ENCODE results near the gene HSPBP1.
A peak's percentile ranks its signal among the peaks of the same experiment; 100 is the strongest.

The HSPBP1 gene

DNA sequence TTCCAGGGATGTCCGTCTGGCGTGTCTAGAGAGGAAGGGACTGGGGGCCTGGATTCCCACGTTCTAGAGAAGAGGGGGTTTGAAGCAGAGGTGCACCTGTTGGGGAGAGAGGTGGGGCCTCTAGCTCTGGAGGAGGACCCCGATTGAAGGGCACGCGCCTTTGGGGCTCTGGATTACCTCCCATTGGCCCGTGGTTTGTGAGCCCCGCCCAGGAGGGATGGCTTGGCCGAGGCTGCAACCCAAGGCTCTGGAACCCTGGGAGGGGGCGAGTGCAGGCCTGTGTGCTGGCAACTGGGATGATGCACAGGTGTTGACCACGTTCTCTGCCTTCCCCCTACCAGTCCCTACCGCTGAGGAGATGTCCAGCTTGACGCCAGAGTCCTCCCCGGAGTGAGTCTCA is 25.1 kb upstream of the HSPBP1 start:
- DNase-seq, result no peak

DNA sequence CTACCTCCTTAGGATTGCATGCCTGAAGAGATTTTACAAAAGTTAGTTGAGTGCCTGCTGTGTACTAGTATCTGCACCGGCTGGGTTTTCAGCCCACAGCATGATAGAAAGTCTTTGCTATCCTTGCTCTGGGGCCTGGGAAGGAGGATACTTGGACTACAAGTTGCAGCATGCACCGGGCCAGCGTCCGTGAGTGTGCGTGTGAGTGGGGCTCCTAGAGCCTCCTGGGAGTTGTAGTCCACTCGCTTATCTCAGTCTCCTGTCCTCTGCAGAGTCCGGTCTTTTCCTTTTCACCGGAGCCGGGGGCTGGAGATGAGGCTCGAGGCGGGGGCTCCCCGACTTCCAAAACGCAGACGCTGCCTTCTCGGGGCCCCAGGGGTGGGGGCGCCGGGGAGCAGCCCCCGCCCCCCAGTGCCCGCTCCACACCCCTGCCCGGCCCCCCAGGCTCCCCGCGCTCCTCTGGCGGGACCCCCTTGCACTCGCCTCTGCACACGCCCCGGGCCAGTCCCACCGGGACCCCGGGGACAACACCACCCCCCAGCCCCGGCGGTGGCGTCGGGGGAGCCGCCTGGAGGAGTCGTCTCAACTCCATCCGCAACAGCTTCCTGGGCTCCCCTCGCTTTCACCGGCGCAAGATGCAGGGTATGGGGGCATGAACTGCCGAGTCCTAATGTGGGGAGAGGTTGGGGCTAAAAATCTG is 24.5 kb upstream of the HSPBP1 start:
- DNase-seq, result peak; percentile 63

DNA sequence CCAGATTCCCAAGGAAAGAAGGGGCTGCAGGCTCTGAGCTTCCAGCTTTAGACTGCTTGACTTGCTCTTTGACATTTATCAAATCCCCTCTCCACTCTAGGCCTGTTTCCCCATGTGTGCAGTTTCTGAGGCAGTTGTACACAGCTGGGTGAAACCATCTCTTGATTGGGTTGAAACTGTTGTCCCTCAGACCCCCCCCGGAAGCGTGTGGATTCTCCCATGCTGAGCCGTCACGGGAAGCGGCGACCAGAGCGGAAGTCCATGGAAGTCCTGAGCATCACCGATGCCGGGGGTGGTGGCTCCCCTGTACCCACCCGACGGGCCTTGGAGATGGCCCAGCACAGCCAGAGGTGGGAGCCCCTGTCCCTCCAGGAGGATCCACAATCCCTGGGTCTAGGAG is 23.6 kb upstream of the HSPBP1 start:
- no peak for DNase-seq

DNA sequence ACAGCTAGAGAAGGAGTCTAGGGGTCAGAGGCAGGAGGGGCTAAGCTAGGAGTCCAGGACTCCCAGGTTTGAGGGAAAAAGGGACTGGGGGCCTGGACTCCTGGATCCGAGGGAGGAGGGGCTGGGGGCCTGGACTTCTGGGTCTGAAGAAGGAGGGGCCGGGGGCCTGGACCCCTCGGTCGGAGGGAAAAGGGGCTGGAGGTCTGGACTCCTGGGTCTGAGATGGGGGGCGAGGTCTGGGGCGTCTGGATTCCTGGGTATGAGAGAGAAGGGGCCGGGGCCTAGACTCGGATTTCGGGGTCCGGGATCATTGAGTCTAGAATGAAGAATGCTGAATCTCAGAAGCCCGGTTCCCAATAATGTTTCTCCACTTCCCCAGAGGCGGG is 22.4 kb upstream of the HSPBP1 start:
- DNase-seq, result no peak

DNA sequence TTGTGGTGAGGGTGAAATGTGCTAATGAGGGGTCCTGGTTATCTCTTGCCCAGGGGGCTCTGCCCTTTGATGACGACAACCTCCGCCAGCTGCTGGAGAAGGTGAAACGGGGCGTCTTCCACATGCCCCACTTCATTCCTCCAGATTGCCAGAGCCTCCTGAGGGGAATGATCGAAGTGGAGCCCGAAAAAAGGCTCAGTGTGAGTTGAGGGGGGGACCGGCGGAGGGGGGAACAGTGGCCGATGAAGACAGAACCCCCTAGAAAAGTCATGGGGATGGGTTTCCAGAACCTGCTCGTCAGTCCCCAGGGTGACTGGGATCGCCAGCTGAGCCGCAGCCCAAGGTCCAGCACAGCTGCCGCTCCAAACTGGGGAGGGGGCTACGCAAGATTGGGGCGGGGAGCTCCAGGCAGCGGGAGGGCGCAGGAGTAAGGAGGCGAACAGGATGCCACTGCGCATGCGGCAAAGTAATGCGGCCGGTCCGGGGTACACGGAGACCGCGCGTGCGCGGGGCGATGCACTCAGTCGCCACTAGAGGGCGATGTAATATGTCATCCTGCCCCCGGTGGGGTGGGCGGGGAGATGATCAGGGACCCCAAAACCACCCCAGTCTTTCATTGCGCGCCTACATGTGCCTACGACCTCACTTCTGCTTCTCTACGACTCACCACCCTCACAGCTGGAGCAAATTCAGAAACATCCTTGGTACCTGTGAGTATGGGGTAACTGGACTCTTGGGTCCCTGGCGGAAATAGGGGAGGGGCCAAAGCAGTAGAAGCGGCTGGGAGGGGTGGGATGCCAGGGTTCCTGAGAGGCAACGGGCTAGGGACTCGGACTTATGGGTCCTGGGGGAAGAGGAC is 21.8 kb upstream of the HSPBP1 start:
- peak; percentile 99 for DNase-seq

DNA sequence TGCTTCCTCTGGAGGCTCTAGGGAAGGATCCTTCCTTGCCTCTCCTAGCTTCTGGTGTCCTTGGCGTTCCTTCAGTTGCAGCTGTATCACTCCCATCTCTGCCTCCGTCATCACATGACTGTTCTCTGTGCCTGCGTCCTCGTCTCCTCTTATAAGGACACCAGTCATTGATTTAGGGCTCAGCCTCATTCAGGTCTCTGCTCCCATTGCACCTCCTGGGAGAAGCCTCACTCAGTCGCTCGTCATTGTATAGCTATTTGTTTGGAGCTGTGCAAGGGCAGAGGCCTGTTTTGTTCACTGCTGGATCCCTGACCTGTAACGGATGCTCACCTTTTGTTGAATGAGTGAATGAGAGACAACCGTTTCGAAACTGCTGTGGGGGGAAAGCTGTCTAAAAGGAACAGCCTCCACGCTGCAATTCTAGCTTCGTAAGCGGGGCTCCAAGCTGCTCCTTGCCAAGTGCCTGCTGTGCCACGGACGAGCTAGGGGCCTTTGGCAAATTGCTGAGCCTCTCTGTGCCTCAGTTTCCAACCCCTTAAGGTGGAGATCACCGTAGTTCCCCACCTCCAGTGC is 21.1 kb upstream of the HSPBP1 start:
- no peak for DNase-seq

DNA sequence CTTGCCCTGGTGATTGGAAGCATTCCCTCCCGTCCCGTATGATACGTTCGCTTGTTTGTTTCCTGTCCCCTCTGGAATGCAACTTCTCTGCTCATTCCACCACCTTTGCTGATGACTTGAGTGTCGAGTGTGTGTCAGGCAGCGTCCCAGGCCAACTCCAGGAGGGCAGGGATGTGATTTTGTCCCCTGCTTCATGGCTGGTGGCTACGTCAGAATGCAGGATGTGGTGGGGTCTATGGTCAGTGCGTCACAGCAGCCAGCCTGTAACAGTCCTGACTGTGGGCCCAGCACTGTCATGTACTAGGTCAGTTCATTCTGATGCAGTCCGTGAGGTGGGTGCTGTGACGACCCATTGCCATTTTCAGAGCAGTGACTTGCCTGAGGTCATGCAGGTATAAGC is 20.1 kb upstream of the HSPBP1 start:
- no peak for DNase-seq

DNA sequence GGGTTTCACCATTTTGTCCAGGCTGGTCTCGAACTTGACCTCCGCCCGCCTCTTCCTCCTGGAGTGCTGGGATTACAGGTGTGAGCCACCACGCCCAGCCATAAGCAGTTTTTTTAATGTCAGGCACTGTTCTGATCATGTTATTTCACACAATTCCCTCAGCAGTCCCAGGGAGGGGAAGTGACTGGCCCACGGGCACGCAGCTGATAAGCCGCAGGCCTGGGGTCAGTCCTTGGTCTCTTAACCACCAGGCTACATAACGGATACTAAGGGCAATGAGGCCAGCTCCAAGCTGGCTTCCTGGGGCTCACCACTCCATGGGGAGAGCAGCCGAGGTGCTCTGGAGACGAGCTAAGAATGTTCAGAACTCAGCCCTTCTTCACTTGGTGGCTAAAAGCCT is 17.4 kb upstream of the HSPBP1 start:
- DNase-seq, result no peak

DNA sequence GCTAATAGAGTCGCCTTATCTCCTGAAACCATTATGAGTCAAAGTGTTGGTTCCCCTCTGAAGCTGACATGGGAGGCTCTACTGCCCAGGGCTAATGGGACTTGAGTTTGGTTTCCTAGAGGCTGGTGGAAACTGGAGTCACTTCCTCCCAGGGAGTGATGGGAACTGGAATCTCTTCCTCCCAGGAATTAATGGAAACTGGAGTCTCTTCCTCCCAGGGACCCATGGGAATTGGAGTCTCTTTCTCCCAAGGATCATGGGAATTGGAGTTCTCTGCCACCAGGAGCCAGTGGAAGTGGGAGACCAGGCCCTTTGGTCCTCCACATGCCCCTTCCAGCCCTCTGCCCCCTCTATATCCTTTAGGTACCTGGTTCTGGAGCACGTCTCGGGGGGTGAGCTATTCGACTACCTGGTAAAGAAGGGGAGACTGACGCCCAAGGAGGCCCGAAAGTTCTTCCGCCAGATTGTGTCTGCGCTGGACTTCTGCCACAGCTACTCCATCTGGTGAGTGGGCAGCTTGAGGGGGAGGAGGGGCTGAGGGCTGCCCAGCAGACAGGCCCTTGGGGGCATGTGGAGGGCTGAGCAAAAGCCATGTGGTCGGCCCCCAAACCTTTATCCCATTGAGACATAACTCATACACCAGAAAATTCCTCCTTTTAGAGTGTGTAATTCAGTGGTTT is 9.3 kb upstream of the HSPBP1 start:
- DNase-seq, result no peak

DNA sequence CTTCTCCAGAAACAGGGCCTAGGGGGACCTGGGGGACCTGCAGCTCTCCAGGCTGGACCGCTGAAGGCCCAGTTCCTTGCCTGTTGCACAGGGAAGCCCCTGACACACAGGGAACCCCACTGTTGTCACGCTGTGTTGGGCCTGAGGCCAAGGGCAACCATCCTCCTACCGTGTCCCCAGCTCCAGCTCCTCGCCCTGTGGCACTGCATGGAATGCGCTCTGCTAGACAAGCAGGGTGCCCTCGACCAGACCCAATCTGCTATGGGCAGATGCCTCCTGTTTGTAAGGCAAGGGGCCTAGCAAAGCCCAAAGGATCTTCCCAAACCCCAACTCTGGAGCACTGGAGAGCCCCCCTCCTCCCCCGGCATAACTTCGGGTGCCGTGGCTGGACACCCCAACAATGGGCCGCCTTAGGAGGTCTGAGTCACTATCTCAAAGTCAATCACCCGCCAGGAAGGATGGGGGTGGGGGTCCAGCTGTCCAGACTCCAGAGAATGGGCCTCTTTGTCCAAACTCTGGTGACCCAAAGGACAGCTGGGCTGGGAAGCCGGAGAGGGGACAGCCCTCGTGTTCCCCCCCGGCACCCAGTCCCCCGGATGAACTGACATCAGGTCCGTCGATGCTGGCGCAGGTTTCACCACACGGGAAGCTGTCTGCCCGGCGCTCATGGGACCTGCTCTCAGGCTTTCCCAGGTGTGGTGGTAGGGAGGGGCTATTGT is 7.6 kb upstream of the HSPBP1 start:
- no peak for DNase-seq

DNA sequence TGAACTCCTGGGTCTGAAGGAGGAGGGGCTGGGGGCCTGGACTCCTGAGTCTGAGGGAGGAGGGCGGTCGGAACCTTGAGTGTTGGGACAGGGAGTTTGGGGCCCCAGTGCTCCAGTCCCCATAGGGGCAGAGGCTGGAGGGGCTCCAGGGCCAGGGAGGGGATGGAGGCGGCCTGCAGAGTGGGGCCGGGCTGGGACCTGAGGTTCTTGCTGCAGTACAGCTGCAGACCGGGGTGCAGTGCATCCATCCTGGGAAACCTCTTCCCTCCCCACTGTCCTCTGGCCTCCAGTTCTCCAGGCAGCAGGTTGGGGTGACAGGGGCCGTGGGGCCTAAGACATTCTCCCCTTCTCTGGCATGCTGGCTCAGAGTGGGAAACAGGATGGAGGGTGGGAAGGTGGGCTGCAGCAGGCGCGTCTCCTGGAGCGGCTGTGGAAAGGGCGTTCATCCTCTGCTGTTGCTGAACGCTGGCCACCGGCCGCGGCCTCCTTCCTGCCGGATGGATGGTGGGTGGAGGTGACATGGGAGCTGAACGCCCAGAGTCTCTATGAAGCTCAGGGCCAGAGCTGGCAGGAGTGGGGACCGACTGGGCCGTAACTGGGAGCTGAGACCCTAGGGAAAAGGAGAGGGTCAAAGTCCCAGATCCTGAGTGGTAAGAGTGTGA is 5.5 kb upstream of the HSPBP1 start:
- DNase-seq, result no peak

DNA sequence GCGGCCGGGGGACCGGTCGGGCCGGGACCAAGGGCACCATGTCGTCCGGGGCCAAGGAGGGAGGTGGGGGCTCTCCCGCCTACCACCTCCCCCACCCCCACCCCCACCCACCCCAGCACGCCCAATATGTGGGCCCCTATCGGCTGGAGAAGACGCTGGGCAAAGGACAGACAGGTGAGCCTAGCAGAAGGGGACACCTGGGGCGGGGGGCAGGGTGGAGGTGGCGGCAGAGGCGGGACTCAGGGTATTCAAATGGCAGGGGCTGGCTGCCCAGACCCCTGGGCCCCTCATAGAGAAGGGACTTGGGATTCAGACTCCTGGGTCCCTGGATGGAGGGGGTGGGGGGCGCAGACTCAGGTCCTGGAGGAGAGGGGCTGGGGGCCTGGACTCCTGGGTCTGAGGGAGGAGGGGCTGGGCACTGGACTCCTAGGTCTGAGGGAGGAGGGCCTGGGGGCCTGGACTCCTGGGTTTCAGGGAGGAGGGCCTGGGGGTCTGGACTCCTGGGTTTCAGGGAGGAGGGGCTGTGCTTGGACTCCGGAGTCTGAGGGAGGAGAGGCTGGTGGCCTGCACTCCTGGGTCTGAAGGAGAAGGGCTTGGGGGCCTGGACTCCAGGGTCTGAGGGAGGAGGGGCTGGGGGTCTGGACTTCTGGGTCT is 4.6 kb upstream of the HSPBP1 start:
- DNase-seq, result no peak

DNA sequence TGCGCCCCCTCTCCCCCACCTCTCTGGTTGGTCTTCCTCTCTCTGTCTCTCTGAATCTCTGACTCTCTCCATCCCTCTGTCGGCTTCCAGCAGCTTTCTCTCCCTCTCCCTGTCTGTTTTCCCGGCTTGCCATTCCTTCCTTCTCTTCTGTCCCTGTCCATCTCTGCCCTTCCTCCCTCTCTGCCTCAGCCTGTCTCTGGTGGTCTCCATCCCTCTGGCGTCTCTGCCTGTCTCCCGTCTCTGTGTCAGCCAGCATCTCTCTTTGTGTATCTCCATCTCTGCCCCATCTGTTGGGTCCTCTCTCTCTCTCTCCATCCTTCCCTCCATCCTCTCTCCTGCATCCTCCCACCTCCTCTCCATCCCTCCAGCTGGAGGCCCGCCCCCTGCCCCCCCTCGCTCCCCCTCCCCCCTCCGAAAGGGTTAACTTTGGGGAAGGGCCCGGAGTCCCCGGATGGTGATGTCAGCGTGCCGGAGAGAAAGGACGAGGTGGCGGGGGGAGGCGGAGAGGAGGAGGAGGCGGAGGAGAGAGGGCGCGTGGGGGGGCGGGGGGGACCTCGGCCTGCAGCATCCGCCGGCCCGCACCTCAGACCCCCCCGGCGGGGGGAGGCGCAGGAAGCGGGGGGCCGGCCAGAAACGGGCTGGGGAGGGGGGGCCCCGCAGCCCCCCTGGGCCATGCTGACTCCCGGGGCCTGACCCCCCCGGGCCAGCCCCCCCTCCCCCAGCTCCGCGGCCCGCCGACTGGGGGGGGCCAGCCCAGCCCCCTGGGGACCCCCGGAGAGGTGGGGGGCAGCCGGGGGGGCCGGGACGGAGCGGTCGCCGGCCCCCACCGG is 3.9 kb upstream of the HSPBP1 start, which contains the start of gene BRSK1:
BRSK1 (plus strand) TSS at position 450 of the 830 bp plus-strand sequence. CDS start 446 bp downstream, outside the sequence.
- peak; percentile 58 for DNase-seq

DNA sequence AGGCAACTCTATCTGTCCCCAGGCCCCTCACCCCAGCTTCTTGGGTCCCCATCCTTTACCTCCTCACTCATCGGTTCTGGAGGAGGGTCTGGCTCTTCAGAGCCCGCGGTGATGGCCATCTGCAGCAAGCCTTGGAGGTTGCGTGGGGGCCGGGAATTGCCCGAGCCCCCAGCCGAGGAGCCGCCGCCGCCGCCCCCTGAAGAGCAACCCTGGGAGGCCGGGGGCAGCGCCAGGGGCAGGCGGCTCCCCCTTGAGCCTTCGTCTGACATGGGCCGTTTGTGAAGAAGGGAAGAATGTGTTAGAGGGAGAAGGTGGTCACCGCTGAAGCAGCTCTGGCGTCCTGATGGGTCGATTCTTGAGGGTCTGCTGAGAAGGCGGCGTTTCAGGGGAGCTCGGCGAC is 570 bp downstream of the HSPBP1 start:
- no peak for DNase-seq

DNA sequence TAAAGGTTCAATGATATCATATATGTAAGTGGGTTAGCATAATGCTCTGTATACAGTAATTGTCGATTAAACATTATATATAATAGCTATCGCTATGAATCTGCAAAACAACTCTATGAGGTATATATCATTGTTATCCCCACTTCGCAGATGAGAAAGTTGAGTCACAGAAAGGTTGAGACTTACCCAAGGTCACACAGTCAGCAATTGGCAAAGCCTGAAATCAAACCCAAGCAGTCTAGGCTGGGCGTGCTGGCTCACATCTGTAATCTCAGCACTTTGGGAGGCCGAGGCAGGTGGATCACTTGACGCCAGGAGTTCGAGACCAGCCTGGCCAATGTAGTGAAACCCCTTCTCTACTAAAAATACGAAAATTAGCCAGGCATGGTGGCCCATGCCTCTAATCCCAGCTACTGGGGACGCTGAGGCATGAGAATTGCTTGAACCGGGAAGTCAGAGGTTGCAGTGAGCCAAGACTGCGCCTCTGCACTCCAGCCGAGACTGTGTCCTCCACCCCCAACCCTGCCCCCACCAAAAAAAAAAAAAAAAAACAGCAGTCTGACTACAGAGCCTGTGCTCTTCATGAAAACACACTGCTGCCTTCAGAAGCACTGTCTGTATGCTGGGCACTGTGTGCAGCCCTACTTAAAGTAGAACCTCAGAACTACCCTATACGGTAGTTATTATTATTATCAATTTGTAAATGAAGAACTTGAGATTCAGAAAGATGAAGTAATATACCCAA is 1.3 kb downstream of the HSPBP1 start:
- DNase-seq, result no peak

DNA sequence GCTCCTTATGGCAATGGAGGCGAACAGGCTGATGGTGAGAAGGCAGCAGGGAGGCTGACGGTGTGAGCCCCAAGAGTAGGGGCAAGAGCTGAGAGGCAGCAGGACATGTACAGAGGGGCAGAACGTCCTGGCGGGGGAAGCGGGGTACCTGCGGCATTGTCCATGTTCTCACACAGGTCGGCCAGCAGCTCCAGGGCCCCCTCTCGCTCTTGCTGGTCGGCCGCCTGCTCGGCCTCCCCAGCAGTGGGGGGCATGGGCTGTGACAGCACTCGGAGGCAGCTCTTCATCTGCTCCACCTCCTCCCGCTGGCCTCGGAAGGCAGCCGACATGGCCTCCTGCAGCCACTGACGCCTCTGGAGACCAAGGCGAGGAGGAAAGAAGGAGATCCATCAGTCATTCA is 2.4 kb downstream of the HSPBP1 start:
- no peak for DNase-seq

DNA sequence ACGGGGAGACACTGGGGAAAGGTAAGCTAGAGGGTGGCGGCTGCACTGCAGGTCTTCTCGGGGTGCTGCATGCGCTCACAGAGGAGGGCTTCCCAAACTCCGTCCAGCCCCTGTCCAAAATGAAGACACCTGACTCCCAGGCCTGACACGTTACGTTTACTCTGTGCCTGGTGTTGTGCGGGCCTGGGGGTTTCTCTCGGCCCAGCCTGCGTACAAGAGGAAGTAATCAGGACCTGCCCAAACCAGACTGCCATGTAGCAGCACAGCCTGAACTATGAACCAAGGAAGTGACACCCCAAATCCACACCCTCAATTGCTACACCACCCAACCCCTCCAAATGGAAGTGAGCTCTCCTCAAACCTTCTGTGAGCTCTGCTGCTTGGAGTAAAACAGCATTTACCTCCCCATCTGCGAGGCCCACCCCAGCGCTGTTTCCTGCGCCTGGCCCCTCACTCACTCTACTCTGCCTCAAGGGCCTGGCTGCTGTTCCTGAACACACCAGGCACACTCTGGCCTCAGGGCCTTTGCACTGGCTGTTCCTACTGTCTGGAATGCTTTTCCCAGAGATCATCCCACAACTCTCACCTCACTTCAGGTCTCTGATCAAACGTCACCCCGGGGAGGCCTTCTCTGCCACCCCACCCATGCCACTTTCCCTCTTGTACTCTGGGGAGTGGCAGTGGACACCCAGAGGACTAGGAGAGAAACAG is 3.0 kb downstream of the HSPBP1 start:
- no peak for DNase-seq

DNA sequence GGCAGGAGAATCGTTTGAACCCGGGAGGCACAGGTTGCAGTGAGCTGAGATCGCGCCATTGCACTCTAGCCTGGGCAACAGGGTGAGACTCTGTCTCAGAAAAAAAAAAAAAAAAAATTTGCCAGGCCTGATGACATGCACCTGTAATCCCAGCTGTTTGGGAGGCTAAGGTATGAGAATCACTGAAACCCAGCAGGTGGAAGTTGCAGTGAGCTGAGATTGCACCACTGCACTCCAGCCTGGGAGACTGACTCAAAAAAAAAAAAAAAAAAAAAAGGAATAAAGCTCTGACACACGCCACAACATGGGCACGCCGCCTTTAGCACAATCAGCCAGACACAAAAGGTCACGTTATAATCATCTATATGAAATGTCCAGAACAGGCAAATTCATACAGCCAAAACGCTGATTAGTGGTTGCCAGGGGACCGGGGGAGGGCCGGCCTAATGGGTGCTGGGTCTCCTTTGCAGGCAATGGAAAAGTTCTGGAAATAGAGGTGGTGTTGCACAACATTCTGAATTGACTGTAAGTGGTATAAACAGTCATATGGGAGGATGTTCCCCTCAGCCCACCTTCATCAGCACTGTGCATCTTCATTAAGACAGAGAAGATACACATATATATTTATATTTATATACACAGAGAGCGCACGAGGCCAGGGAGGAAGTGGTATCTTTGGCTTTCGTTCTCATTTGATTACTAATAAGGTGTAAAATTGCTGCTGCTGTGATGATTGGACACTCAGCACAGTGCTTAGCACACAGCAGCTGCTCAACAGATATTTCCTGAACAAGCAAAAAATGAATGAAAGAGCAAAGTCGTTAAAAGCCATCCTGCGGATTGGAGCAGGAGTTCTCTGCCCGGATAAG is 3.8 kb downstream of the HSPBP1 start:
- DNase-seq, result no peak

Data from stimulated activated CD8-positive, alpha-beta memory T cell treated with anti-CD3 and anti-CD28 coated beads, Interleukin-4, amount 100 ng/mL, for 48 hours (primary cell).